Smooth muscle cell (in vitro differentiated cells): ENCODE measurements around the gene LCE3B. TPM values are rescaled to one million over a fixed set of nuclear protein-coding genes. Genes with fewer than 3 reads are reported as not detected.

Source experiments
- DNase-seq: peaks from one replicate; lab custom pipeline; 2025; ENCODE audit not compliant: unreplicated experiment; lab: John Stamatoyannopoulos, UW
- H2AFZ ChIP-seq: fragments of 200-600 bp; sonication (generic); 2 replicates; pipeline ENCODE4 v1.6.0; 2016; ENCODE audit warnings: antibody characterized with exemption, low read depth, mild to moderate bottlenecking
- H3F3A ChIP-seq: fragments of 200-600 bp; sonication (generic); 2 replicates; pipeline ENCODE4 v1.6.0; 2017; ENCODE audit warnings: antibody characterized with exemption, low read depth
- H3K27ac ChIP-seq: fragments of 200-600 bp; sonication (generic); 2 replicates; pipeline ENCODE4 v1.5.1; 2016; ENCODE audit warnings: low read depth, mild to moderate bottlenecking
- H3K27me3 ChIP-seq: fragments of 200-600 bp; sonication (generic); 2 replicates; pipeline ENCODE4 v1.6.1; 2016; ENCODE audit warnings: low read depth, mild to moderate bottlenecking
- H3K36me3 ChIP-seq: fragments of 200-600 bp; sonication (generic); 2 replicates; pipeline ENCODE4 v1.5.1; 2016; ENCODE audit warnings: low read depth
- H3K4me1 ChIP-seq: fragments of 200-600 bp; sonication (generic); 2 replicates; pipeline ENCODE4 v1.5.1; 2016; ENCODE audit warnings: low read depth
- H3K4me2 ChIP-seq: fragments of 200-600 bp; sonication (generic); 2 replicates; pipeline ENCODE4 v1.6.0; 2016; ENCODE audit warnings: mild to moderate bottlenecking
- H3K4me3 ChIP-seq: fragments of 200-600 bp; sonication (generic); 2 replicates; pipeline ENCODE4 v1.5.1; 2016; ENCODE audit warnings: mild to moderate bottlenecking
- H3K79me2 ChIP-seq: fragments of 200-600 bp; sonication (generic); 2 replicates; pipeline ENCODE4 v1.6.0; 2016; ENCODE audit warnings: low read depth, mild to moderate bottlenecking
- H3K9ac ChIP-seq: fragments of 200-600 bp; sonication (generic); 2 replicates; pipeline ENCODE4 v1.6.0; 2016; ENCODE audit warnings: low read depth
- H3K9me3 ChIP-seq: fragments of 200-600 bp; sonication (generic); replicated peaks from 2 replicates; pipeline ENCODE4 v1.5.1; 2016; ENCODE audit warnings: low read depth
- H4K20me1 ChIP-seq: fragments of 200-600 bp; sonication (generic); 2 replicates; pipeline ENCODE4 v1.6.0; 2016; ENCODE audit warnings: low read depth
- CTCF ChIP-seq: fragments of 200-600 bp; sonication (generic); IDR thresholded peaks from 2 replicates; pipeline ENCODE4 v1.5.1; 2017; ENCODE audit warnings: borderline replicate concordance, mild to moderate bottlenecking, antibody characterized with exemption; ENCODE audit not compliant: insufficient read depth, poor library complexity, severe bottlenecking
- WGBS: methylation state at CpG from one replicate; pipeline ENCODE4 v1.1.7; 2016; ENCODE audit warnings: low lambda C conversion rate; 5-methylcytosine and 5-hydroxymethylcytosine counted together
- polyA plus RNA-seq: library from polyadenylated mRNA; unstranded; fragments of >200 nt; fragmentation: Nextera tagmentation; extraction: Ambion mirVana; gene quantifications from 2 replicates; pipeline ENCODE4 v1.2.1, GENCODE V29; 2016
- total RNA-seq: library from RNA; depleted of rRNA; stranded (reverse); fragments of >200 nt; gene quantifications from 2 replicates; pipeline ENCODE4 v1.2.3, GENCODE V29; 2014

LCE3B gene
- total and polyA plus RNA-seq, 2 experiments from 2014 or later: not detected

- no peak within 1 kb of the TSS for H2AFZ ChIP-seq
- H3K27me3 ChIP-seq: no peaks in the 10 kb centered on the region
- peaks cover 16% of the 10 kb centered on the region for H3K9me3 ChIP-seq
- no peak for TF ChIP-seq CTCF
- H3K36me3 ChIP-seq: no peaks in the 10 kb centered on the region
- H3K4me3 ChIP-seq: no peak within 1 kb of the TSS
- no peaks in the 10 kb centered on the region for H3K4me1 ChIP-seq
- no peaks in the 10 kb centered on the region for H3F3A ChIP-seq
- H3K9ac ChIP-seq: no peak within 1 kb of the TSS
- DNase-seq: no peak
- 84% methylated on average over 10 of the region's 10 CpGs for WGBS
- H3K79me2 ChIP-seq: no peaks in the 10 kb centered on the region
- H4K20me1 ChIP-seq: no peaks in the 10 kb centered on the region
- H3K27ac ChIP-seq: no peak within 1 kb of the TSS
- no peak within 1 kb of the TSS for H3K4me2 ChIP-seq
These were observed 9.2 kb downstream of the LCE3B start, which contains the start of gene LCE3A for GRCh38 chr1:152622803-152623202. TSS of gene LCE3A (minus strand) at chr1:152623103. CDS start at chr1:152623103, 0 bp downstream.

DNA sequence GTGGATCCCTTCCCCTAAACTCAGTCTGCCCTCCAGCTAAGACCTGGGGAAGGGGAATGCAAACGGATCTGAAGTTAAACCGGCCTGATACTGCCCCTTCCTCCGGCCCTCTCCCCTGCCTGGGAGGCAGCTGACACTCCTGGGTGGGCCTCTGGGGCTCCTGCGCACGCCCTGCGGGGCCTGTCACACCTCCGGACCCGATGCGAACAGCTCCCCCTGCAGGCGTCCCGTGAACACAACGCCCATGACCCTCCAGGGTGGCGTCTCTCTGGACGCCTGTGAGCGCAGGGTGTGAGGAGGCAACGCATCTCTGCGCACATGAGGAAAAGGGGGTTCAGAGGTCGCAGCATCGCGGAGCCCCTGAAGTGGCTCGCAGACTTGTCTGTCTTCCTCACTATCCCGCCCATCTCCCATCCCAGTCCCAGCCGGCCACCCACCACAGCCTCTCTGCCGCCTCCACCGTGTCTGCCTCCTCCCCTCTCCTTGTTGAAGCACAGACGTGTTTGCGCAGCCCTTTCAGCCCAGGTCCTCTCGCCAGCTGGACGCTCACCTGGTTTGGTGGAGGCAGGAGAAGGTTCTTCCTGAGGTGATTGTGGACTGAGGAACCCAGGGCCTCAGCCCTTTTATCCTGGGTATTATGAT is 9.7 kb downstream of the LCE3B start:
- no peak overlapping the region for H2AFZ ChIP-seq
- H3F3A ChIP-seq: no peaks in the 10 kb centered on the region
- TF ChIP-seq CTCF: no peak
- no peak overlapping the region for H3K4me2 ChIP-seq
- H3K79me2 ChIP-seq: no peaks in the 10 kb centered on the region
- H4K20me1 ChIP-seq: no peaks in the 10 kb centered on the region
- no peaks in the 10 kb centered on the region for H3K4me1 ChIP-seq
- H3K4me3 ChIP-seq: no peak overlapping the region
- H3K9ac ChIP-seq: no peak overlapping the region
- H3K27ac ChIP-seq: no peak overlapping the region
- no peaks in the 10 kb centered on the region for H3K36me3 ChIP-seq
- peaks cover 11% of the 10 kb centered on the region for H3K9me3 ChIP-seq
- WGBS: 81% methylated on average over 28 of the region's 29 CpGs
- DNase-seq: no peak
- no peaks in the 10 kb centered on the region for H3K27me3 ChIP-seq

- no peak overlapping the region for H3K4me3 ChIP-seq
- H3K79me2 ChIP-seq: no peaks in the 10 kb centered on the region
- TF ChIP-seq CTCF: no peak
- H2AFZ ChIP-seq: no peak overlapping the region
- H3K36me3 ChIP-seq: no peaks in the 10 kb centered on the region
- H3K27ac ChIP-seq: no peak overlapping the region
- peaks cover 7% of the 10 kb centered on the region for H3K9me3 ChIP-seq
- no peaks in the 10 kb centered on the region for H3F3A ChIP-seq
- no peak overlapping the region for H3K4me2 ChIP-seq
- H4K20me1 ChIP-seq: no peaks in the 10 kb centered on the region
- no peaks in the 10 kb centered on the region for H3K27me3 ChIP-seq
- WGBS: 52% methylated on average over 1 of the region's 1 CpG
- H3K9ac ChIP-seq: no peak overlapping the region
- no peak for DNase-seq
- no peaks in the 10 kb centered on the region for H3K4me1 ChIP-seq
These were observed 13.1 kb downstream of the LCE3B start for GRCh38 chr1:152626744-152627143.

- TF ChIP-seq CTCF: no peak
- Histone ChIP-seq H3K79me2 (no peaks in the 10 kb centered on the region), H2AFZ (no peak overlapping the region), H3F3A (no peaks in the 10 kb centered on the region), H3K27me3 (no peaks in the 10 kb centered on the region), H4K20me1 (no peaks in the 10 kb centered on the region), H3K27ac (no peak overlapping the region), H3K9ac (no peak overlapping the region), H3K36me3 (no peaks in the 10 kb centered on the region), H3K9me3 (peaks cover 12% of the 10 kb centered on the region), H3K4me3 (no peak overlapping the region), H3K4me2 (no peak overlapping the region), H3K4me1 (no peaks in the 10 kb centered on the region)
- WGBS: 75% methylated on average over 3 of the region's 3 CpGs
- no peak for DNase-seq
These were observed 17.0 kb downstream of the LCE3B start for GRCh38 chr1:152630596-152630995.
